Stimulated activated CD8-positive, alpha-beta memory T cell treated with anti-CD3 and anti-CD28 coated beads, Interleukin-12 subunit alpha, Interleukin-12 subunit beta, amount 100 ng/mL, for 1 hour (primary cell): ENCODE results near the gene CYP27C1.

Experiments
- DNase-seq: peaks from one replicate; pipeline ENCODE4 v3.0.0-alpha.2; 2020; ENCODE audit warnings: low read depth

CYP27C1 gene

DNA sequence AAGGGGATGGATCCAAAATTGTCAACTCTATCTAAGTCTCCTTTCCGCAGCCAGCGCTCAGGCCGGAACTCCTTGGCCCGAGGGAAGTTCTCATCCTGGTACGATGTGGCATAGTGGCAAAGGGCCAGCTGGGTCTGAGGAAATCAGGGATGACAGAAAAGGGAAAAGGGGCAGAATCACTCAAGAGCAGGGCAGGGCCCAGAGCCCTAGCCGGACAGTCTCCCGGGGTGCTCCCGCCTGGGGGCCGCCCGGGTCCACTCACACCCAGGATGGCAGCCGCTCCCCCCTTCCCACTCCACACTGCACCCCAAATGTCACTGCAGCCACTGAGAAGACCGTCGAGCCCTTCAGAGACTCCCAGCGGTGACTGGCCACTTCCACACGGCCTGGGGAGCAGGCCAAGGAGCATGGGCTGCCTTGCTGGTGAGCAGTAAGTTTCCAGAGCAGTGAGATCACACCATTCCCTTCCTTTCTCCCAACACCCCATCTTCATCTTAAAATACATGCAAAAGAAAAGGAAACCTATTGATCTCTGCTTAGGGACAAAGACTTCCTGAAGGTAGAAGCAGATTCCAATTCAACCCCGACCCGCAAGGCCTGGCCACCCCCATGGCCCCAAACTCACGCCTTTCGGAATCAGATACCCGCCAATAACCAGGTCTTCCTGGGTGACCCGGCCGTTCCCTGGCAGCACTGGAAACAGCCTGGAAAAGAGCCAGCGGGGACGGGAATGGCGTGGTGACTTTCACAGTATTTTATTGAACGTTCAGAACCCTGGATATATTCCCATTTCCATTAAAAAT lies 26.7 kb downstream of the CYP27C1 start:
- DNase-seq: no peak

DNA sequence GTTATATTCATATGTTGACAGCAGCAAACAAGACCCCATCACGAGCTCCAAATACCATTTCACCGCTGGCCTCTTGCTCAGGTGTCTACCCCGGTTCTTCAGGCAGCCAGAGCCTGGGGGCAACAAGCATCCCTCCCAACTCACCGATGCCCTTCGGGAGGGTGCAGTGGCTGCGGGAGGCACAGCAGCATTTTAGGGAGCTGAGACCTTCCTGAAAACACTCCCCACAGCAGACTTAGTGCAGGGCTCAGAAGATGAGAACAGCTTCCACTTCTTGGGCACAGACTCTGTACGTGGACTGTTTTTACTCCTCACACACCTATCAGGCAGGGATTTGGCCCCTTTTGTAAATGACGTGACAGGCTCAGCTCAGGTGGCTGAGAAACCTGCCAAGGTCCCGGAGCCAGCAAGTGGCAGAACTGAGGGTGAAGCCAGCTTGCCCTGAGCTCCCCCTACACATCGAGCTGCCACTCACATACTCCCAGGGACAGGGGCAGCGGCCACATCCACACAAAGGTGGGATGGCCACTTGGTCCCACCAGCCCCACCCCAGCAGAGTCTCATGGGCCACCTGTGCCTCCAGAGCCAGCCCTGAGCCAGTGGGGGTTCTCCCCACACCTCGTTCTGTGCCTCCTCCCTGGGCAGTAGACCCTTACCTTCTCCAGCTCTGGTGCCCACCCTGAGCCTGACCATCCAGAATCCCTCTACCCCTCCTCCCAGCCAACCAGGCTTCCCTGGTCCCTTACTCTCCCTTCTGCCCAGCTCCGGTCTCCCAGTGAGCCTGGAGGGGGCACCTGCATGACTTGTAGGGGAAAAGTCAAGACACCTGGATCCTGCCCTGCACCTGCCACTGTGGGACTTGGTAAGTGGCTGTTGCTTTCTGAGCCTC lies 28.5 kb downstream of the CYP27C1 start:
- no peak for DNase-seq

DNA sequence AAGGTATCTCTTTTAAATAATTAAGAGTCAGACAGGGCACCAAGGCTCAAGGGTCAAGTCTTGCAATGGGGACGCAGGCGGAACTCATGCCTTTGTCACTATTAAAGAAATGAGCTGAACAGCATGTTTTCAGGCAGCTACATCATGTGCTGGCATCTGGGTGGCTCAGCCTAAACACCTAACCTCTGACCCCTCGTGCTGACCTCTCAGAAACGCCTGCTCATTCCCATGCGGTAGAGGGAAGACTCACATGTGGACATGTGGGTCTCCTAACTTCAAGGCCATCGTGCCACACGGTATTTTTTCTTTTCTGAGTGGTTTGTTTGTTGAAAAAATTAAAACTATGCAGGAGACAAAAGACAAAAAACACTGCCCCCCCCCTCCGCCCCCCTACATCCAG lies 31.3 kb downstream of the CYP27C1 start:
- no peak for DNase-seq

DNA sequence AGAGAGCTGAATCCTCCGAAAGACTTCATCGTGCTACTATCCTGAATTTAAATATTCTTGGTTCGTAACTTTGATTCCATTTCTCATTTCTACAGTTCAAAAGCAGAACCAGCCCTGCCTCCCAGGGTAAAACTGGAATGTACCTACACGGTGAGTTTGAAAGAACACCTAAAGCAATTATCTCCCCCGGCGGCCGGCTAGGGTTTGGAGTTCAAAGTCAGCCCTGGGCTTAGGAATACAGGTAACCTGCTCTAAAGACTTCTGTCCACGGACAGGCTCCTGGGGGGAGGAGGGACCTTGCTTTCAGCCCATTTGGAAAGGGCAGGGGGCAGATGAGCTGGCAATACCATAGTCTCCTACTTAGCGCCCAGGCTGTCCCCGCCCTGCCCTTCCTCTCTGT lies 32.3 kb downstream of the CYP27C1 start:
- DNase-seq: no peak

DNA sequence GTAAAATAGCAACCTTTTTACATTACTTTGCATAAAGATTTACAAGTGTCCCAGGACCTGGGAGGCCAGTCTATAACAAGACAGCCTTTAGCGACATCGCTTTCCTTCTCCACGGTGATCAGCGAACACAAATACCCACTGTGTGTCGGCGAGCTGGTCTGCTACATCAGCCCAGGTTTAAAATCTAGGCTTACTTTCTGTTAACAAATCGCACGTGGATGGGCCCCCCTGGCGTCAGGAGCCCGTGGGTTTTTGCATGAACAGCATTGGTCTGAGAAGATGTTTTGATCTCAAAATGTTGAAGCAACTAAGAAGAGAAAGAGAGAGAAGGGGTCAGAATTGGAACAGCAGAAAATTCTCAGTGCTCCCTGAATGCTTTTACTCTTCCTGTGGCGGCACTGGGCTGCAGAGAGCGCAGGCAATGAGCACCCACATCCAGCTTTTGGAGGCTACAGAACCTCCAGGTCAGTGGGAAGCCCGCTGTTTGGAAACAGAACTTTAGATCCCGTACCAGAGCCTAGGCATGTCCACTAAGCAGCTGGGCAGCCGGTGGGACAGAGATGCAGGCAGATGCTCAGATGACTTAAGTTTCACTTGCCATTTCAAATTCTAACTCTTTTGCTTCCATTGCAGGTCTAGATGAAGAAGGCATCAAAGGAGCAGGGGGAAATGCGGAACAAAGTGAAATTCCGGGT lies 32.9 kb downstream of the CYP27C1 start:
- no peak for DNase-seq

DNA sequence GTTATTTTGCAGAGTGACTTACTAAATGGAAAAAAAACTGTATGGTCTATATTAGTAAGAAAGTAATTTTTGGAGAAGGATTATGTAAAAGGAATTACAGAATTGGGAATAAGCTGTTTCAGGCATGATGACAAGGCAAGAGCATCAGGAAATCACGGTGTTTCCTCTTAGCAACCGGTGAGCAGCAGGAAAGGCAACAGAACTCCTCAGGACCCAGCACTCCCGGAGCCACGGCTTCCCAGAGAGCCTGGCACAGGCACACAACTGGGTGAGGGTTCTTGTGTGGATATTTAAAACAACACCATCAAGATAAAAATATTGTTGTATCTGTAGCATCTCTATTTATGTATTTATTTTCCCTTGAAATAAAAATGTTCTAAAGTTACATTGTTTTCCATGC lies 34.4 kb downstream of the CYP27C1 start:
- DNase-seq: no peak

DNA sequence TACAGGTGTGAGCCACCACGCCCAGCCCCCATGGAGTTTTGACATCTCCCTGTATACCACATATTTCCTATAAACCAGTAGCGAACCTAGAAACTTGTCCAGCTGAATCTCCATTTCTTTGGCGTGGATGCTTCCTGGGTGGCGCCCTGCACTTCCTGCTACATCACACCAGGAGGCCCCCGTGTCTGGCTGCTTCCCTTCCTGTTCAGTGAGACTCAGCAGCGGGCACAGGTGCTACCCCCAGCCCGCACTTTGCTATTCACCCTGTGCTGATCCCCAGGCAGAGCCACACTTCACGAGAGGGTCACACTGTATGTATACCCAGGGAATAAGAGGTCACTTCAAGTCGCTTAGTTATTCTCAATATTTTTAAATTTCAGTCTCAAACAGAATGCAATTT lies 35.0 kb downstream of the CYP27C1 start:
- no peak for DNase-seq

DNA sequence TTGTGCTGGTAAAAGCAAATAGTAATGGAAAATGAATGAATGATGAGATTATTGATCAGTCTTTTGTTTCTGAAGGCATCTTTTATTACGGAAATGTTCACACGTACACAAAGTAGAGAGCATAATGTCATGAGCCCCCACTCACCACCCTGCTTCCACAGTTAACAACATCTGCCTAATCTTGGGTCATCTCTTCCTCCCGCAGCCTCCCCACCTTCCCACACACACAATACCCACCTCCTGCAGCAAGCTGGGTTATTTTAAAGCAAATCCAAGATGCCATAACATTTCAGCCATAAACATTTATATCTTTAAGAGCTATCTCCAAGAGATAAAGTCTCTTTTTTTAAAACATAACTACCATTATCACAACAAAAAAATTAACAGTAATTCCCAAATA lies 36.3 kb downstream of the CYP27C1 start:
- DNase-seq: no peak

DNA sequence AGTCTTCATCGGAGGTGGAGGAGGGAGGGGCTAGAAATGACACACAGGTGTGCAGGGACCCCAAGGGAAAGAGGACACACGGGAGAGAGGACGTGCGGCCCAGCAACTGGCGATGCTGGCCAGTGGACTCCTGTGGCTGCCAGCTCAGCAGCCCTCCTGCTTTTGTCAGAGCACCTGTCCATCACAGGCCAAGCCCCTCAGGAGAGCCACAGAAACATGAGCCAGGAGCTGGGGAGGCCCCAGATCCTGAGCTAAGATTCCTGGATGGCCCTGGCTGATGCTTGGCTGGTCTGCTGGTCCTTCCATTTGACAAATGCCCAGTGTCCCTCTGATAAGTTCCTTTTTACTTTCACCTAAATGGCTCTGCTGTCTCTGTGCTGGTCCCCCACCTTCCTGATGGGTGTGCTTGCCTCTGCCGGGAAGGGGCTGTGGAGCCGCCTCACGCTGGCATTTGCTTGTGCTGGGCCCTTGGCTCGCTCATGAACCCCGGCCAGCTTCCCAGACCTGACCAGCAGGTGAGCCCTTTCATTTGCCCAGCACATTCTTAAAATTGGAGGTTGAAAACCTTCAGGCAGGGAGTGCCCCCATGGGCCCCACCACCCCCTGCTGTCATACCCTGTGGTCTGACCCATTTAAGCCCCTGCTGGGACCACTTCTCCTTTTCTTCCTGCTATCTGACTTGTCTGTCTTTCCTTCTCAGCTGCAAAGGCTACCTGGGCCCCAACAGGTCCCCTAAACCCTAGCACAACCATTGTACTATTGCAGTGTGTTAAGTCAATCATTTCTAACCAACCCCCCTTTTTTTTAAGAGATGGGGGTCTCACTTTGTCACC lies 37.3 kb downstream of the CYP27C1 start:
- no peak for DNase-seq

DNA sequence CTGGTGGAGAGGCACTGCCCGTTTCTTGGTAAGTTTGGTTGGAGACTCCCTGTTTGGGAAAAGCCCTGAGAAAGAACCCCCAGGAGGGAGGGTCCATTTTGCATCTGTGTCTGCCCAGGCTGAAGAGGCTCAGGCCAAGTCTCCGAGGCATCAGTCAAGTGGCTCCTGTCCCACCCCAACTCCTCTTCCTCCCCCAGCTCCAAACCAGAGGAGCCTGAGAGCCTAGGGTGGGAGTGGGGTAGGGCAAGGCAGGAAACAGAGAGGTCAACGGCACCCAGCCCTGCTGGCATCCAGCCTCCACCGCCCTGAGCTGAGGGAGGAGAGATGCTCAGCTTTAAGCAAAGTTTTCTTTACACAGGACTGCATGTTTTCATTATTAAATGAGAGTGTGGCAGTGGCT lies 38.2 kb downstream of the CYP27C1 start:
- DNase-seq: no peak

DNA sequence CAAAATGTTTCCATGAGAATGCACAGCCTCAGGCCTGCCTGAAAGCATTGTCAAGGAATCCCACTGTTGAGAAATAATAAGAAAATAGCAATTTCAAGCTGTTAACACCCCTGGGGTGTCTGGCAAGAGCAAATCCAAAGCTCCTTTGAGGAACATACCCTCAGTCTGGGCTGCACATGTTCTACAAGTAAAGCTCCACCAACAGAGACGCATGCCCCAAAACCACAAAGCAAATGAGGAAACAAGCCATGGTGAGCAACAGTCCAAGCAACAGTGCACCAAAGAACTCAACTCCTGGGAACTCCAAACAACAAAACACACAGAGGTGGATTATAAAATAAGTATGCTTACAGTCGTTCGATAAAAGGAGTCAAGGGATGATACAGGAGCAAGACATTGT lies 40.3 kb downstream of the CYP27C1 start:
- no peak for DNase-seq

DNA sequence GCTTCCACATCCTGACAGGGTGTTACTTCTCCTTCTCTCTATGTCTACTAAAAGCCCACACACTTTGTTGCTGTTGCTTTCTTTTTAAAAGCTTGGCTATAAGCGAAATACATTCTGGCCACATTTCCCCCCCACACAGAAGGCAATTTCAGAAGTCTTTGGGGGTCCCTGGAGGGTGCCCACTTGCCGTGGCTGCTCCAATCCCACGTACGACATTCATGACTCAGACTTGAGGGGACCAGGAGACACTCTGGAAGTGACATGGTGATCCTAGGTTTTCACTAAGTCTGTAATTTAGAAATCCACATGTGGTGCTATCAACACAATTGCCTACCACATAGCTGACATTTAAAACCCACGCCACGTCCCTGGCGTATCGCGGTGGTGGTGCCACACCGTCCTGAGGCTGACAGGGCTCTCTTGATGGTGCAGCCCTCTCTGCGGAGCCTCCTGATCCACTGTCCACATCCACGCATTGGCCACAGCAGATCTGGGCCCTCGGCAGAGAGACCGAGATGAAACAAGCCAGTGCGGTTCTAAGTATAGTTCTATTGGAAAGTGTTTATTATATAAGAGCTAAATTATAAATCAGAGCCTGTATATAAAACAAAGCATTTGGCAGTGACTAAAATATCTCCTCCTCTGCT lies 42.4 kb downstream of the CYP27C1 start:
- no peak for DNase-seq

DNA sequence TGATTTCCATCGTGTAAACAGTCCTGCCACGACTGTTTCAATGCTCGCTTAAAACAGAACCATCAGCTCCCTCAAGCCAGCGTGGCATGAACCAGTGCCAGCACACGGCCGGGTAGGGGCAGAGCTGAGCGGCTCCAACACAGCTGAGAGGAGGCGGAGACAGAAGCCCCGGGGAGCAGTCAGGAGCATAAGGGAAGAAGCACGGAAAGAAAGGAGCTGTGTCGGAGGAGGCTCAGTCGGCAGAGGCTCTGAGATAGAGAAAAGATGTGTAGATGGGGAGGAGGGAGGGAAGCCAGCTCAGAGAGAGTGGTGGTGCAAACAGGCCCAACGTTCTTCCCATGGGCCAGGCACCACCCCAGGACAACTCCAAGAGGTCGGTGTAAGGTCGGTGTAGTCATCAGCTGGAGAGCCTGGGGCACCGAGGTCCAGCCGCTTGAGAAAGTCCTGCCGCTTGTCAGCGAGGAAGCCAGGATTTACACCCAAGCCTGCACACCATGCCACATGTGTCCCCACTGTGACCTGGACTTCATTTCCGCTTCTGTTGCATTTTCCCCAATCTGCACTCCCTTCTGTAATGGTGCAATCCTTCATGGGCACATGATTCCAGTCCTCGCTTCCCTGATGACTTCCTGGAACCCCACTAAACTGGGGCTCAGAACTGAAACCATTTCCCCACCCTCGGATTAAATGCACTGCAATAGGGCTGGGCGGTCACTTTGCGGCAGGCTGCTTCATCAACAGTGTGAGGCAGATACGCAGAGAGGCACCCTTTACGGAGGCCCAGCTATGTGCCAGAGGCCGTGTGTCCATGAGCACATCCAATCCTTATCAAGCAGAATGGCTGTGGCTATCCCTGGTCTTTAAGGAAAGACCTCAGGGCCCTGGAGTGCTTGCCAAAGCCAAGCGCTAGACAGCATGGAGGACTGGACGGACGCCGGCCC lies 43.5 kb downstream of the CYP27C1 start:
- DNase-seq: no peak

DNA sequence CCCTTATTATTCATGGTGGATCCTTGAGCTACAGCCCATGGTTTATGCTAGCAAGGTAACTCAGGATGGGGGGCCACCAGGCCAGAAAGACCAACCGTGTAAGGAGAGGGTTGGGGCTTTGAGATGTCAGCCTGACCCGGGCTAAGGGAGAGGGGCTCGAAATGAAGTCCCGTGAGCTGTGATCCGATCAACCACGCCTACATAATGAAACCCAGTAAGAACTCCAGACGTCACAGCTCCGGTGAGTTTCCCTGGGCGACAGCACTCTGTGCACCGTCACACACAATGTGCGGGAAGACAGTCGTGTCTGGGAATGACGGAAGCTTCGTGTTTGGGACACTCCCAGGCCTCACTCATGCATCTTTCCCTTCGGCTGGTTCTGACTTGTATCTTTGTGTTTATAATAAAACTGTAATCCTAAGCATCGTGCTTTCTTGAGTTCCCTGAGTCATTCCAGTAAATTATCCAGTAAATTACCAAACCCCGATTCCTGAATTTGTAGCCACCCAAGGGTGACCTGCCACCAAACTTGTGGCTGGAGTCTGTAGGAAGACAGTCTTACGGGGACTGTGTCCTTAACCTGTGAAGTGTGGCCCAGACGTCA lies 44.2 kb downstream of the CYP27C1 start:
- DNase-seq: no peak

DNA sequence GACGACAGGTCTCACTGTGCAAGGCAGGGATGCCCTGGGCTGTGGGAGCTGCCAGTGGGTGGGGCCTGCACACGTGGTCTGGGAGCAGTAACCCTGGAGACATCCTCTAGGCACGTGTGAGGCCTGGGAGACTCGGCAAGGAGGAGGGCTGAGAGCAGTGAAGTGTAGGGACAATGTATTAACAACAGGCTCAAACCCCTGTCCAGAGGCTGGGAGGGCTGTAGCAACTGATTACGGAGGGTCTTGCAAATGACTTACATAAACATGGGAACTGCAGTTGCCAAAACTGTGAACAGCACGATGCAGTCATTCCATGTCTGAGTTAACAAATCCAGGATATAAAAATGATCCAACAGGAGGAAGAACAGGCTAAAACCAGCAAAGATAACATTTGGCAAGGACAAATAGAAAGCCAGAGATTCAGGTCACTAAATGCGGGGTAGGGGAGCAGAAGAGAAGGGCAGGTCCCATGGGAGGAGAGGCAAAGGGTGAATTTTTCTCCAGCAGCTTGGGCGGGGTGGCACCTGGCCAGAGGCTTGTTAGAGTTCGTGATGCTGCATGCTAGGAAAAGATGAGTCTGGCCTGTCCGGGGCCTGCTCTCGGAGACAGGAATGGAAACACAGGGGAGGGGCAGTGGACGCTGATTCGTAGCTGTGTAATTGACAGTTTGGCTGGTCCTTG lies 44.9 kb downstream of the CYP27C1 start:
- no peak for DNase-seq

DNA sequence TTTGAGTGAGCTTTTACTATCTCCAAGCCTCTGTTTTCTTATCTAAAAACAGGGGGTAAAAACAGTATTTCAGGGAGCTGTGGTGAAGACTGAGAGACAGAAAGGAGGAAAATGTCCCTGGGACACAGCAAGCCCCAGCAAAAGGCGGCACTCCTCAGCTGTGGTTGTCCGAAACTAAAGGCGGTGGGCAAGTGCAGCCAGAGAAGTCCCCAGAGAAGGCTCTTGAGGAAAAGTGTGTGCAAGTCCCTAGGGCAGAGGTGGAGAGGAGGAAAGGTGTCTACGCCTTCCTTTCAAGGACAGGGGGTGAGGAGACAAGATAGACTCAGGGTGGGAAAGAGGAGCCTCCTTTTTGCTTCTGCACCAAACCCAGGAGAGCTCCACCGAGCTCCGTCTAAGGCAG lies 45.5 kb downstream of the CYP27C1 start:
- no peak for DNase-seq

DNA sequence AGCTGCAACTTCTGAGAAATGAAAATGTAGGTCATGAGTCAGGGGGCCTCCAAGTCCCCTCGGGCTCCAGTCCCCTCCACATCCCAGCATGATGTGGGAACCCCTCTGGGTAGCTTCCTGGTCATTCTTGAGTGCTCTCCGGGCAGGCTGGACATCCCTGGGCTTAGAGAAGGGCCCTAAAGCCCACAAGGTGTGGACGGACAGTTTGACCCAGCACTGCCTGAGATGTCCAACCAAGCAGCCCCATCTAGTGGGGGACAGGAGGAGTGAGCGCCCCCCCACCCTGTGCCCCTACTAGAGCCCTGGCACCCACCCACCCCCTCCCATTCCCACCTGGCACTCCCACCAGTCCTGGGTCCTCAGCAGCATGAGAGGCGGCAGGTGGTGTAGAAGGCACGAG lies 46.0 kb downstream of the CYP27C1 start:
- no peak for DNase-seq

DNA sequence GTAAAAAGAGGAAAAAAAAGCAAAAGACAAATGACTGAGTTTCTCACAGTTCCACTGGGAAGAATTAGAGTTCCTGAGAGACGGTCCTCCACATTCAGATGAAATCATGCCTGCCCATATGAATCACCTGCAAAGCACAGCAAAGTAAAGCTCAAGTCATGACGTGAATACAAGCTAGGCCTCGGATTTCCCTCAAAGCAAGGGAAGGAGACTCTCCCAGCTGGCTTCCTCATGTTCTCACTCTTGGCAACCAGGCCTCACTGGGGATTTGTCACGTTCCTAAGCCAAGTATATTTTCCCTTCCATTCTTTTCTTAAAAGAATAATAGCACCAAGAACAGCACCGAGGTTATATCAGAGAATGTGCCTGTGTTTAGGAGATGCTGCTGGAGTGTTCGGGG lies 47.0 kb downstream of the CYP27C1 start:
- no peak for DNase-seq

DNA sequence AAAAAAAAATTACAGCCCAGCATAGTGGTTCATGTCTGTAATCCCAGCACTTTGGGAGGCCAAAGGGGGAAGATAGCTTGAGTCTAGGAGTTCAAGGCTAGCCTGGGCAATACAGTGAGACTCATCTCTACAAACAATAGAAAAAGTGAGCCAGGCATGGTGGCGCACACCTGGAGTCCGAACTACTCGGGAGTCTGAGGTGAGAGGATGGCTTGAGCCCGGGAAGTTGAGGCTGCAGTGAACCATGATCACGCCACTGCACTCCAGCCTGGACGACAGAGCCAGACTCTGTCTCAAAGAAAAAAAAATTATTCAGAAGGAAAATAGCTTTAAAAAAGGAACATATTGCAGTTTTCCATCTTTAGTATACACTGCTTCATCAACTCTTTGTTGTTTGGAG lies 47.8 kb downstream of the CYP27C1 start:
- DNase-seq: no peak
